CD14-positive monocyte (primary cell): ENCODE data around the gene RPL36AL. TPM values are rescaled to one million over a fixed set of nuclear protein-coding genes. Genes with fewer than 3 reads are reported as not detected.
A peak's percentile ranks its signal among the peaks of the same experiment; 100 is the strongest.
"Not testable (repeated sequence)": the region's sequence is repeated elsewhere in the genome, so short reads cannot be mapped to it uniquely, and the experiment has no call there.

Experiments
- DNase-seq, 3 donors: peaks; one replicate each; pipeline ENCODE4 v3.0.0-alpha.2; 2011 to 2022
- H2AFZ ChIP-seq: 2 replicates; pipeline ENCODE4 v1.6.0; 2012; ENCODE audit warnings: mild to moderate bottlenecking, low read depth, low read length, inconsistent platforms; ENCODE audit not compliant: insufficient read depth, poor library complexity, severe bottlenecking
- H3K27ac ChIP-seq, 2 donors: 1 replicate in 1 of 2; 2 replicates in 1 of 2; pipeline ENCODE4 v1.5.1; 2012 to 2013; ENCODE audit warnings: low read length in 2 of 2, control low read depth in 1 of 2, inconsistent platforms in 1 of 2, low read depth in 1 of 2, mild to moderate bottlenecking in 1 of 2
- H3K27me3 ChIP-seq, 2 donors: one replicate each; pipeline versions ENCODE4 v1.6.0 to v1.6.1; 2011 to 2013; ENCODE audit warnings: low read length in 2 of 2; ENCODE audit not compliant: control insufficient read depth in 2 of 2, insufficient read depth in 2 of 2
- H3K36me3 ChIP-seq, 2 donors: replicated peaks in 1 of 2; 1 replicate in 1 of 2; 2 replicates in 1 of 2; pipeline versions ENCODE4 v1.5.1 to v1.6.1; 2012 to 2013; ENCODE audit warnings: low read length in 2 of 2, control low read depth in 1 of 2, inconsistent platforms in 1 of 2, mild to moderate bottlenecking in 1 of 2; ENCODE audit not compliant: insufficient read depth in 2 of 2, control insufficient read depth in 1 of 2
- H3K4me1 ChIP-seq, 2 donors: 1 replicate in 1 of 2; 2 replicates in 1 of 2; pipeline versions ENCODE4 v1.5.1 to v1.6.1; 2012 to 2013; ENCODE audit warnings: low read length in 2 of 2, control low read depth in 1 of 2, inconsistent platforms in 1 of 2, mild to moderate bottlenecking in 1 of 2, moderate library complexity in 1 of 2; ENCODE audit not compliant: insufficient read depth in 2 of 2, control insufficient read depth in 1 of 2
- H3K4me2 ChIP-seq: replicated peaks from 2 replicates; pipeline ENCODE3; 2012; ENCODE audit warnings: low read length, moderate library complexity, mild to moderate bottlenecking; ENCODE audit not compliant: poor library complexity, severe bottlenecking; ENCODE audit errors: extremely low read depth
- H3K4me3 ChIP-seq, 3 experiments: fragments of 200-600 bp in 1 of 3; sonication (generic) in 1 of 3; replicated peaks in 1 of 3; 1 replicate in 2 of 3; 2 replicates in 1 of 3; pipeline ENCODE4 v1.5.1; 2011 to 2013; ENCODE audit warnings: low read length in 3 of 3, mild to moderate bottlenecking in 3 of 3, control low read depth in 2 of 3, low read depth in 2 of 3, inconsistent platforms in 1 of 3, moderate library complexity in 1 of 3
- H3K79me2 ChIP-seq: 2 replicates; pipeline ENCODE4 v1.6.0; 2012; ENCODE audit warnings: mild to moderate bottlenecking, control low read depth, inconsistent platforms, low read length, moderate library complexity; ENCODE audit not compliant: insufficient read depth
- H3K9ac ChIP-seq: 2 replicates; pipeline ENCODE4 v1.6.0; 2017; ENCODE audit warnings: low read length, mild to moderate bottlenecking; ENCODE audit not compliant: insufficient read depth, poor library complexity, severe bottlenecking
- H3K9me3 ChIP-seq, 2 donors: replicated peaks in 1 of 2; 1 replicate in 1 of 2; 2 replicates in 1 of 2; pipeline versions ENCODE4 v1.5.1 to v1.6.1; 2012 to 2013; ENCODE audit warnings: low read length in 2 of 2, control low read depth in 1 of 2; ENCODE audit not compliant: control insufficient read depth in 1 of 2, insufficient read depth in 1 of 2
- H4K20me1 ChIP-seq: 2 replicates; pipeline ENCODE4 v1.6.0; 2012; ENCODE audit warnings: mild to moderate bottlenecking, low read length, control low read depth, moderate library complexity; ENCODE audit not compliant: insufficient read depth
- H3K27ac Mint-ChIP-seq, 7 donors: one replicate each; pipeline ENCODE4 v1.8.0; 2020; ENCODE audit warnings: mild to moderate bottlenecking in 7 of 7, mixed read lengths in 7 of 7, moderate library complexity in 6 of 7, inconsistent platforms in 2 of 7
- H3K27me3 Mint-ChIP-seq, 3 donors: one replicate each; pipeline ENCODE4 v1.8.0; 2021 to 2022; ENCODE audit warnings: low read depth in 3 of 3, mild to moderate bottlenecking in 3 of 3, mixed read lengths in 3 of 3, moderate library complexity in 3 of 3, inconsistent platforms in 1 of 3
- H3K36me3 Mint-ChIP-seq, 2 donors: one replicate each; pipeline ENCODE4 v1.8.0; 2020; ENCODE audit warnings: mixed read lengths in 2 of 2, inconsistent platforms in 1 of 2, mild to moderate bottlenecking in 1 of 2
- H3K4me1 Mint-ChIP-seq: one replicate; pipeline ENCODE4 v1.8.0; 2020; ENCODE audit warnings: mild to moderate bottlenecking, mixed read lengths
- H3K4me3 Mint-ChIP-seq, 2 donors: one replicate each; pipeline ENCODE4 v1.8.0; 2020; ENCODE audit warnings: mild to moderate bottlenecking in 2 of 2, mixed read lengths in 2 of 2, moderate library complexity in 1 of 2
- H3K9me3 Mint-ChIP-seq, 7 donors: one replicate each; pipeline ENCODE4 v1.8.0; 2020 to 2022; ENCODE audit warnings: mixed read lengths in 7 of 7, mild to moderate bottlenecking in 6 of 7, moderate library complexity in 6 of 7, inconsistent platforms in 2 of 7
- WGBS: methylation state at CpG from one replicate; pipeline ENCODE4 v1.1.5; 2013; ENCODE audit warnings: missing lambda C conversion rate; ENCODE audit not compliant: insufficient coverage; 5-methylcytosine and 5-hydroxymethylcytosine counted together
- intact Hi-C, 2 donors: fragments of 100-400 bp; cut with micrococcal nuclease; formaldehyde crosslinking; loops; one replicate each; pipeline versions ENCODE4 v1.15.0 to v1.15.1; 2023
- polyA plus RNA-seq, 3 donors: library from polyadenylated mRNA; depleted of rRNA in 1 of 3; unstranded in 2 of 3; stranded (reverse) in 1 of 3; fragments of 300-500 nt in 2 of 3; fragments of >200 nt in 1 of 3; fragmentation: Illumina TruSeq in 2 of 3; gene quantifications; 1 replicate in 2 of 3; 2 replicates in 1 of 3; pipeline ENCODE4 v1.2.3, GENCODE V29; 2012 to 2021
- TF ChIP-seq, protein P1 (sequence below): fragments of 200-600 bp; IDR thresholded peaks from one replicate; pipeline ENCODE4 v1.8.0; 2022; ENCODE audit warnings: antibody characterized with exemption, mild to moderate bottlenecking

RPL36AL gene
- polyA plus RNA-seq, 3 donors: 237 to 454 (median 408) TPM

DNA sequence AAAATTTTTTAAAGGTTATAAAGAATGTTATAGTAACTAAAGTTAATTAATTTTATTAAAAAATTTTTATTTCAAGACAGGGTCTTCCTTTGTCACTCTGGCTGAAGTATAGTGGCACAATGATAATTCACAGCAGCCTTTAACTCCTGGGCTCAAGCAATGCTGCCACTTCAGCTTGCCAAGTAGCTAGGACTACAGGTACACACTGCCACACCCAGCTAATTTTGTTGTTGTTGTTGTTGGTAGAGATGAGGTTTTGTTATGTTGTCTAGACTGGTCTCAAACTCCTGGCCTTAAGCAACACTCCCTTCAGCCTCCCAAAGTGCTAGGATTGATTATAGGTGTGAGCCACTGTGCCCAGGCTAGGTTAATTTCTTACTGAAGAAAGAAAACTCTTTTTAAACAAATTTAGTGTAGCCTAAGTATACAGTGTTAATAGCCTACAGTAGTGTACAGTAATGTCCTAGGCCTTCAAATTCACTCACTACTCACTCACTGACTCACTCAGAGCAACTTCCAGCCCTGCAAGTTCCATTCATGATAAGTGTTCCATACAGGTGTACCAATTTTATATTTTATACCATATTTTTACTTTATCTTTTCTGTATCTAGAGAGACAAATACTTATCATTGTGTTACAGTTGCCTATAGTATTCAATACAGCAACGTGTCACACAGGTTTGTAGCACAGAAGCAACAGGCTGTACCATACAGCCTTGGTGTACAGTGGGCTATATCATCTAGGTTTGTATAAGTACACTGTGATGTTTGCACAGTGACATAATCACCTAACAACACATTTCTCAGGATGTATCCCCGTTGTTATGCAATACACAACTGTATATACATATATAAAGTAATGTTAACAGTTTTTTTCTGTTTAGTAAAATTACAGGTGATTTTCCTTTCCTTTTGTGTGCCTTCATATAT lies 39.4 kb upstream of the RPL36AL start:
- Histone ChIP-seq H3K4me1 (no peaks in the 10 kb centered on the region), H3K36me3 (no peaks in the 10 kb centered on the region), H3K4me3 (no peak overlapping the region), H3K27me3 (no peaks in the 10 kb centered on the region), H4K20me1 (no peaks in the 10 kb centered on the region), H2AFZ (no peak overlapping the region), H3K4me2 (no peak overlapping the region), H3K79me2 (no peaks in the 10 kb centered on the region), H3K9me3 (no peaks in the 10 kb centered on the region), H3K27ac (no peak overlapping the region), H3K9ac (no peak overlapping the region)
- Mint-ChIP-seq H3K27ac (no peak overlapping the region), H3K36me3 (peaks cover 5 to 6% of the 10 kb centered on the region in 2 donors), H3K4me1 (no peaks in the 10 kb centered on the region), H3K27me3 (peaks cover 0 to 2% (median 0%) of the 10 kb centered on the region in 3 donors), H3K9me3 (peaks cover 0 to 3% (median 0%) of the 10 kb centered on the region in 7 donors), H3K4me3 (no peak overlapping the region)
- intact Hi-C loops: no loop called here
- no CpG with 5 or more reads among the region's 2 CpGs for WGBS
- TF ChIP-seq, protein P1, sequence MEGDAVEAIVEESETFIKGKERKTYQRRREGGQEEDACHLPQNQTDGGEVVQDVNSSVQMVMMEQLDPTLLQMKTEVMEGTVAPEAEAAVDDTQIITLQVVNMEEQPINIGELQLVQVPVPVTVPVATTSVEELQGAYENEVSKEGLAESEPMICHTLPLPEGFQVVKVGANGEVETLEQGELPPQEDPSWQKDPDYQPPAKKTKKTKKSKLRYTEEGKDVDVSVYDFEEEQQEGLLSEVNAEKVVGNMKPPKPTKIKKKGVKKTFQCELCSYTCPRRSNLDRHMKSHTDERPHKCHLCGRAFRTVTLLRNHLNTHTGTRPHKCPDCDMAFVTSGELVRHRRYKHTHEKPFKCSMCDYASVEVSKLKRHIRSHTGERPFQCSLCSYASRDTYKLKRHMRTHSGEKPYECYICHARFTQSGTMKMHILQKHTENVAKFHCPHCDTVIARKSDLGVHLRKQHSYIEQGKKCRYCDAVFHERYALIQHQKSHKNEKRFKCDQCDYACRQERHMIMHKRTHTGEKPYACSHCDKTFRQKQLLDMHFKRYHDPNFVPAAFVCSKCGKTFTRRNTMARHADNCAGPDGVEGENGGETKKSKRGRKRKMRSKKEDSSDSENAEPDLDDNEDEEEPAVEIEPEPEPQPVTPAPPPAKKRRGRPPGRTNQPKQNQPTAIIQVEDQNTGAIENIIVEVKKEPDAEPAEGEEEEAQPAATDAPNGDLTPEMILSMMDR: no peak
- DNase-seq: no peak

DNA sequence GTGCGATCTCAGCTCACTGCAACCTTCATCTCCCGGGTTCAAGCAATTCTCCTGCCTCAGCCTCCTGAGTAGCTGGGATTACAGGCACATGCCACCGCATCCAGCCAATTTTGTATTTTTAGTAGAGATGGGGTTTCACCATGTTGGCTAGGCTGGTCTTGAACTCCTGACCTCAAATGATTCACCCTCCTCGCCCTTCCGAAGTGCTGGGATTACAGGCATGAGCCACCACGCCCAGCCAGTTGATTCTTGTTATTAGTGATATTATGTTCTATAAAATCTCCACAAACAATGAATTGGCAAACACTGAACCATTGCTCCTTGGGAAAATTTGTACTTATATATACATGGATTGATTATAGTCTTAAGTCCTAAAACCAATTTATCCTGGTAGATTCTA lies 37.1 kb upstream of the RPL36AL start:
- H3K36me3 Mint-ChIP-seq, H3K4me3 Mint-ChIP-seq, H3K4me2 ChIP-seq: not testable (repeated sequence)

More for the DNA sequence above, 37.1 kb upstream of the RPL36AL start:
- H3K27ac Mint-ChIP-seq: peak overlapping the region in 1 of 7 donors; percentile 20
- intact Hi-C loops, H3K4me3 ChIP-seq, H4K20me1 ChIP-seq, H3K9me3 ChIP-seq, DNase-seq, H3K9me3 Mint-ChIP-seq, H3K4me1 ChIP-seq, H3K27me3 Mint-ChIP-seq, H2AFZ ChIP-seq, H3K27ac ChIP-seq, H3K79me2 ChIP-seq, H3K27me3 ChIP-seq, H3K4me1 Mint-ChIP-seq, H3K36me3 ChIP-seq, H3K9ac ChIP-seq: not testable (repeated sequence)
- WGBS: 93% methylated on average over 2 of the region's 6 CpGs
